Fibroblast of upper back skin (primary cell): ENCODE data around the gene FAM240A.
"Not testable (repeated sequence)": the region's sequence is repeated elsewhere in the genome, so short reads cannot be mapped to it uniquely, and the experiment has no call there.

Source experiments
- DNase-seq: peaks from one replicate; pipeline ENCODE4 v3.0.0-alpha.2; 2013

FAM240A gene

GRCh38 chr3:46612324-46612723 is at the start of gene FAM240A:
Gene FAM240A, plus strand, starts transcription at chr3:46612525. Its CDS starts 159 bp downstream, at chr3:46612684.
- no peak for DNase-seq

GRCh38 chr3:46564190-46565021 is 47.9 kb upstream of the FAM240A start:
- no peak for DNase-seq

- DNase-seq: no peak
Measured at GRCh38 chr3:46565077-46565476, 47.2 kb upstream of the FAM240A start.

- DNase-seq: no peak
Measured at GRCh38 chr3:46565607-46566039, 46.7 kb upstream of the FAM240A start.

GRCh38 chr3:46566040-46566641 is 46.2 kb upstream of the FAM240A start, which contains the start of gene LRRC2:
Gene LRRC2, minus strand, starts transcription at chr3:46566302. Its CDS starts 14,711 bp downstream, at chr3:46551591.
- DNase-seq: peak; percentile 71

GRCh38 chr3:46571684-46572083 is 40.6 kb upstream of the FAM240A start:
- DNase-seq: no peak

- no peak for DNase-seq
Measured at GRCh38 chr3:46573701-46574100, 38.6 kb upstream of the FAM240A start.

- DNase-seq: no peak
Measured at GRCh38 chr3:46574243-46574646, 38.1 kb upstream of the FAM240A start.

- no peak for DNase-seq
Measured at GRCh38 chr3:46574881-46575576, 37.3 kb upstream of the FAM240A start.

- no peak for DNase-seq
Measured at GRCh38 chr3:46575577-46576222, 36.6 kb upstream of the FAM240A start.

GRCh38 chr3:46576386-46576785 is 35.9 kb upstream of the FAM240A start:
- DNase-seq: no peak

- no peak for DNase-seq
Measured at GRCh38 chr3:46576879-46577278, 35.4 kb upstream of the FAM240A start.

- not testable (repeated sequence) for DNase-seq
Measured at GRCh38 chr3:46577580-46578249, 34.6 kb upstream of the FAM240A start.

- no peak for DNase-seq
Measured at GRCh38 chr3:46578973-46579755, 33.2 kb upstream of the FAM240A start.

GRCh38 chr3:46579756-46580286 is 32.5 kb upstream of the FAM240A start:
- DNase-seq: no peak

GRCh38 chr3:46580675-46581074 is 31.6 kb upstream of the FAM240A start:
- no peak for DNase-seq

GRCh38 chr3:46584598-46585467 is 27.5 kb upstream of the FAM240A start:
- no peak for DNase-seq

GRCh38 chr3:46585799-46586693 is 26.3 kb upstream of the FAM240A start:
- DNase-seq: no peak

GRCh38 chr3:46586738-46587246 is 25.5 kb upstream of the FAM240A start:
- DNase-seq: no peak
